22Rv1 (cell line): ENCODE data around the gene MAP3K5.

Experiments used
- H3K27ac ChIP-seq: fragments of 450-650 bp; 2 replicates; pipeline ENCODE4 v1.5.1; 2017
- ZFX ChIP-seq: fragments of 450-650 bp; IDR thresholded peaks from 2 replicates; pipeline ENCODE4 v1.6.1; 2017; ENCODE audit warnings: antibody characterized with exemption, borderline replicate concordance
- TF ChIP-seq, protein P1 (sequence below): fragments of 450-650 bp; IDR thresholded peaks from 2 replicates; pipeline ENCODE4 v1.5.1; 2017; ENCODE audit warnings: mild to moderate bottlenecking

Gene MAP3K5

DNA sequence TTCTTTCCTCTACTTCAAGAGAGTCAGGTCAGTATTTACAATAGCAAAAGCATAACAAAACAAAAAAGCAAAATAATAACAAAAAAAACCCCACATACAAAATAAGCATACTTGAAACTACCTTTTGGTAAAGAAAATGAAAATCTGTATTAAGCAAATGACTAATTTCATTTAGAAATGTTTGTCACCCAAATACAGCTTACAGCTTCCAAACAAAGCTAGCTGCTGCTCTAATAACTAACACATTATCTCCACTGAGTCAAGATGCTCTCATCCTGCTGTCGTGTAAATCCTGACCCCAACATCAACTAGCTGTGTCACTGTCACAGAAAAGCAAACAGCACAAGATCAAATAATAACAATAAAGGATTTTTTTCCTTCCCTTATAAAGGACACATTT lies 263.8 kb downstream of the MAP3K5 start:
- TF ChIP-seq, protein P1, sequence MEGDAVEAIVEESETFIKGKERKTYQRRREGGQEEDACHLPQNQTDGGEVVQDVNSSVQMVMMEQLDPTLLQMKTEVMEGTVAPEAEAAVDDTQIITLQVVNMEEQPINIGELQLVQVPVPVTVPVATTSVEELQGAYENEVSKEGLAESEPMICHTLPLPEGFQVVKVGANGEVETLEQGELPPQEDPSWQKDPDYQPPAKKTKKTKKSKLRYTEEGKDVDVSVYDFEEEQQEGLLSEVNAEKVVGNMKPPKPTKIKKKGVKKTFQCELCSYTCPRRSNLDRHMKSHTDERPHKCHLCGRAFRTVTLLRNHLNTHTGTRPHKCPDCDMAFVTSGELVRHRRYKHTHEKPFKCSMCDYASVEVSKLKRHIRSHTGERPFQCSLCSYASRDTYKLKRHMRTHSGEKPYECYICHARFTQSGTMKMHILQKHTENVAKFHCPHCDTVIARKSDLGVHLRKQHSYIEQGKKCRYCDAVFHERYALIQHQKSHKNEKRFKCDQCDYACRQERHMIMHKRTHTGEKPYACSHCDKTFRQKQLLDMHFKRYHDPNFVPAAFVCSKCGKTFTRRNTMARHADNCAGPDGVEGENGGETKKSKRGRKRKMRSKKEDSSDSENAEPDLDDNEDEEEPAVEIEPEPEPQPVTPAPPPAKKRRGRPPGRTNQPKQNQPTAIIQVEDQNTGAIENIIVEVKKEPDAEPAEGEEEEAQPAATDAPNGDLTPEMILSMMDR, result no peak
- TF ChIP-seq ZFX, result no peak
- no peak overlapping the region for H3K27ac ChIP-seq

DNA sequence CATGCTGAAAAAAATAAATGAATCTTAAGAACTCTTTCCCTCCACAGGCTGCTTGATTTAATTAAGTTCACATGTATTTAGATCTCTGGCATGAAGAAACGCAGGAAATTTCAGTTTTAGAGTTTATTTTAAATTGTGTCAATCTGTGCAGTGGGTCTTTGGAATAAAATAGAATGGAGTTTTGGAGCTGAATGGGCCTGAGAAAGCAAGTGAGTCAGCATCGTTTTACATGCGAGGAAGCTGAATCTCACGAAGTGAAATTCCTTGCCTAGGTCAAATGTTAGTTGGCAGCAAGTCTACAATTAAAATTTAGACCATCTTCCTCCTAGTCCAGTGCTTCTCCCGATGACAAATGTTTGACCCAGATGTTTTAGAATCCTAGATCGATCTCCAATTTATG lies 264.4 kb downstream of the MAP3K5 start:
- TF ChIP-seq, protein P1, result no peak
- no peak for TF ChIP-seq ZFX
- H3K27ac ChIP-seq, result no peak overlapping the region

DNA sequence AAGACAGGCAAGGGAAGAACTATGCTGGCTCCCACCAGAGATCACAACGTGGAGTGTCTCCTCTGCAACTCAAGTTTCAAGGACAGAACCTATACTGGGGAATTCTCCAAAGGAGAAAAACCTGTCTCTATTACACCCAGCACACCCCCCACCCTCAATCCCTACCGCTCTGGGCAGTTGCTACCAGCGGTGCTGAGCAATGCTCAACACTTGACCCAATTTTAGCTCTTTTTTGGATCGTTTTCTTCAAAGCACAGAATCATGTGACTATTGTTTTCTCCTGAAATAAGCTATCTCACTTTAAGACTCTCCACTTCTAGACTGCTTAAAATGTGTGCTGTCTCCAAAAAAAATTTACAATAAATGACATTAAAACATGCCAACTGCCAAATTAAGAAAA lies 265.3 kb downstream of the MAP3K5 start:
- TF ChIP-seq, protein P1, result no peak
- TF ChIP-seq ZFX, result no peak
- H3K27ac ChIP-seq, result no peak overlapping the region

DNA sequence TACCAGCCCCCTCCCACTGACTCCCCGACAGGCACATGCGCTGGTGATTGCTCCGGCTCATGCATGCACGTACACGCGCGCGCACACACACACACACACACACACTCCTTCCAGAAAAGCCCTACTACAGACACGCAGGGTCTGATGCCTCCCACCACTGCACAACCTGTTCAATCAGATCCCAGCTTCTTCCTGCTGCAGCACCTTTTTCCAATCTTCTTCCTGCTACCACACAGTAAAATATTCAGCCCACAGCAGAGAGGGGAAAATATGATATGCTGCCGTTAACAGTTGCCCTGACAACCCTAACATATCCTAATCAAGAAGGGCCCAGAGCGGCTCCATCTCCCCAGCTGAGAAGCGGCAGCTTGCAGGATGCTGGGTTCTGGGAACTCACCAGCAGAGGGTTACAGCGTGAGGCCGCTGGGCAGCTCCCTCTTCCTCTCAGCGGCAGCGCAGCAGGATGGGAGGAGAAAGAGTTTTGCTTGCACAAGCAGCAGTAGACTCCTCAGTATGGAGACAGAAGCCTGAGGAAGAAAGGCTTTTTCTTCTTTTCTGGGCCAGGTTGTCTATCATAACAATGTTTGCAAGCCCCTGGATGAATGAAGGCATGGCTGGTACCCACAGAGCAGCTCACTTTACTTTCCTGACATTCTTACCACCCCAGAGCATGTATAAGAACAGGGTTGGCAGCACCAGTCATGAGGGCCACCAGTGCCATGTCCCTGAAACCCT lies 265.9 kb downstream of the MAP3K5 start:
- H3K27ac ChIP-seq, result no peak overlapping the region
- TF ChIP-seq, protein P1, result no peak
- no peak for TF ChIP-seq ZFX

DNA sequence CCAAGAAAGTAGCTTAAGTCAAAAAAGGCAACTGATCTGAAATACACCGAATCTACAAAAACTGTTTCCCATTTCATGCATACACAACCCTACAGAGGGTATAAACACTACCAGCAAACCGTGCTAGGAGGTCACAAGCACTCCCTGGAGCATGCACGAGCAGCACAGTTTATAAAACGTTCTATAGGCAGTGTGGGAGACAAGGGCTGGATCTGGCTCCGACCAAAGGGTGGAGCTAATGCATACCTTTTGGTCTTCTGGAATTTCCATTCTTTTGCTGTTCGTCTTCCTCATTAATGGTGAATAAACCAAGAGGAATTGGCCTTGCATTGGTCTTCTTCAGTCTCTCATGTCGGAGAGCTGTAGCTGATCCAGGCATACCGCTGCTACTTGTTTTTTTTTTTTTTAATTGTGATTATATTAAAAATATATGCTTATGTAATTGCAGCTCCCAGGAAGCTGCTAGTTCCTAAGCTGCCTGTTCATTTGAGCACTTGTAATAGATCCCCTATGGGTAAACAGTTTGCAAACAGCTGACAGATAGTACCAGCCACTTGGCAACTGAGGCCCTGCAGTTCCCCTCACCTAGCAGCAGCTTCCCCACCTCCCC lies 266.6 kb downstream of the MAP3K5 start:
- H3K27ac ChIP-seq, result peak overlapping the region; percentile 35
- TF ChIP-seq, protein P1, result no peak
- TF ChIP-seq ZFX, result no peak

DNA sequence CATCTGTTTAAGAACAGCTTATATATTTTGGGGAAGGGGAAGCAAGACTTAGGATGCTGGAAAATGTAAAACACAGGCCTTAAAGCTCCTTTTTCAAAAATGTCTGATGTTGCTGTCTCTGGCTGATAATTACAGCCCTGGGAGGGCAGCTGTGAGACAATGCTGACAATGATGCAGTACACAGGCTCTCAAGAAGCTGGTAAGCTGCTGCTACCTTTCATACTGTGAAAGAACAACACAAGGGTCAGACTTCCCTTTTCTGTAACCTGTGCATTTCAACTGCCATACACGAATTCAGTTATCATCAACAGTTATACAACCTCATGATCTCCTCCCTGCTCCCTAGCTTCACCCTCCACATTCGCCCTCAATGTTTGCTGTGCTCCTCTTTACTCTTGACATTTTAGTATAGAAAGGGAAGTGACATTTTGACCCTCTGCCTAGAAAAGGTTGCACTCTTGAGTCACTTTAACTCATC lies 267.3 kb downstream of the MAP3K5 start:
- TF ChIP-seq, protein P1, result no peak
- no peak for TF ChIP-seq ZFX
- H3K27ac ChIP-seq, result peak overlapping the region; percentile 35

DNA sequence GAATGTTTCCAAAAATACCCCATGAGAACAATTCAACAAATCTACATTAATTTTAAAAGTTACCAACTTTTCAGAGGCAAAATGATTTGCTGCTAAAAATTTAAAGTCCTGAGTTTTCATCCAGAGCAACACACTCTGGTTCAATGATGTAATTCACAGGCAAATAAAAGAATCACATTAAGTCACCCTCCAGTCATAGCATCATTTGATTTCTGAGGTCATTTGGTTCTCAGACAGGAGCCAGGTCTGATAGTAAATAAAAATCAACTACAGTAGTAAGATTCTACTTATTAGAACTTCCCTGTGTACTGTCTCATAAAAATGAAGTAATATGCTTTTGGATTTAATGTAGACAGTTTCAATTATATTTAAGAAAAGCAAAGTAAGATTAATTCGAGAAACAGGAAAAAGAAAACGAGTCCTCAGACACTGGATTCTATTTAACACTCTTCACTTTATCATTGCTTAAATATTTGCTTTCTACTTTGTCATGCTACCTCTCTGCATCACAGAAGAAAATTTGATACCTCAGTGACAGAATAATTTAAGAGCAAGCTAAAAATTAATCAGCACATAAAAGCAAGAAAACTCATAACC lies 267.8 kb downstream of the MAP3K5 start:
- H3K27ac ChIP-seq, result peak overlapping the region; percentile 35
- TF ChIP-seq, protein P1, result no peak
- no peak for TF ChIP-seq ZFX
